GM12878 (cell line): ENCODE results near the gene FRMD8. TPM values are rescaled to one million over a fixed set of nuclear protein-coding genes. Genes with fewer than 3 reads are reported as not detected.

ENCODE experiments used
- ATAC-seq: fragments of 200-7000 bp; cut with Tn5 transposase; 3 replicates; pipeline ENCODE4 v1.9.1; 2020; ENCODE audit warnings: mild to moderate bottlenecking, moderate library complexity
- BruUV-seq: library from RNA; stranded (reverse); fragments of 400-500 nt; replicated peaks from 2 replicates; lab custom pipeline; 2021; lab: Mats Ljungman, UMichigan
- CTCF ChIA-PET: fragments of 300-600 bp; sonication (Branson Sonifier 250); formaldehyde crosslinking; extraction: SDS; loops from one replicate; lab custom pipeline; 2021; ENCODE audit warnings: inconsistent platforms; lab: Yijun Ruan, JAX
- POLR2A ChIA-PET: fragments of 350-600 bp; formaldehyde crosslinking; extraction: SDS; loops from one replicate; lab custom pipeline; 2021; ENCODE audit warnings: inconsistent platforms; lab: Charles Lee
- RAD21 ChIA-PET: fragments of 300-600 bp; sonication (Branson Sonifier 250); formaldehyde crosslinking; loops from one replicate; lab custom pipeline; 2023; ENCODE audit warnings: antibody characterized with exemption; ENCODE audit not compliant: unreplicated experiment; lab: Charles Lee
- SMC1A ChIA-PET: fragments of 300-600 bp; sonication (Branson Sonifier 250); formaldehyde crosslinking; loops from one replicate; lab custom pipeline; 2023; ENCODE audit not compliant: unreplicated experiment, uncharacterized antibody; lab: Charles Lee
- DNase-seq: peaks from one replicate; pipeline ENCODE4 v3.0.0-alpha.2; 2011; ENCODE audit warnings: low read depth, low spot score
- FAIRE-seq: peaks from 3 replicates; lab custom pipeline; 2011; peaks lifted over from hg19 to GRCh38; lab: Jason Lieb, UNC
- H2AFZ ChIP-seq: 2 replicates; pipeline ENCODE4 v1.6.0; 2011; ENCODE audit warnings: low read depth, low read length, control low read depth; ENCODE audit not compliant: control insufficient read depth
- H3K27ac ChIP-seq: 2 replicates; pipeline ENCODE4 v1.5.1; 2011; ENCODE audit warnings: control low read depth; ENCODE audit not compliant: control insufficient read depth, insufficient read depth
- H3K27me3 ChIP-seq, 2 experiments: replicated peaks in 1 of 2; 2 replicates each; pipeline versions ENCODE4 v1.6.0 to v1.6.1; 2011; ENCODE audit warnings: low read length in 1 of 2; ENCODE audit not compliant: control insufficient read depth in 2 of 2, insufficient read depth in 2 of 2
- H3K36me3 ChIP-seq, 2 experiments: 2 replicates each; pipeline ENCODE4 v1.5.1; 2011; ENCODE audit warnings: low read length in 1 of 2; ENCODE audit not compliant: control insufficient read depth in 2 of 2, insufficient read depth in 2 of 2
- H3K4me1 ChIP-seq: 2 replicates; pipeline ENCODE4 v1.6.1; 2011; ENCODE audit warnings: mild to moderate bottlenecking, low read length, moderate library complexity, mixed read lengths; ENCODE audit not compliant: control insufficient read depth, insufficient read depth
- H3K4me2 ChIP-seq: 2 replicates; pipeline ENCODE4 v1.6.0; 2011; ENCODE audit warnings: control low read depth; ENCODE audit not compliant: control insufficient read depth, insufficient read depth
- H3K4me3 ChIP-seq: fragments of 200-600 bp; sonication (generic); 2 replicates; pipeline ENCODE4 v1.5.1; 2016
- H3K79me2 ChIP-seq: 2 replicates; pipeline ENCODE4 v1.6.0; 2011; ENCODE audit warnings: low read length; ENCODE audit not compliant: control insufficient read depth, insufficient read depth
- H3K9ac ChIP-seq: 2 replicates; pipeline ENCODE4 v1.8.0; 2011; ENCODE audit warnings: low read length, control low read depth, mixed read lengths; ENCODE audit not compliant: control insufficient read depth, insufficient read depth
- H3K9me3 ChIP-seq: replicated peaks from 3 replicates; pipeline ENCODE4 v1.5.1; 2011; ENCODE audit warnings: mild to moderate bottlenecking, low read length; ENCODE audit not compliant: control insufficient read depth, insufficient read depth
- H4K20me1 ChIP-seq: 2 replicates; pipeline ENCODE4 v1.6.0; 2011; ENCODE audit not compliant: control insufficient read depth, insufficient read depth
- CHD2 ChIP-seq: IDR thresholded peaks from 2 replicates; pipeline ENCODE4 v1.6.1; 2011; ENCODE audit warnings: low read depth, low read length, improper control_type of control experiment, borderline replicate concordance
- EED ChIP-seq: sonication (generic); IDR thresholded peaks from 2 replicates; pipeline ENCODE4 v1.6.1; 2016; ENCODE audit warnings: antibody characterized with exemption, low read depth
- HSF1 ChIP-seq: fragments of 150-350 bp; IDR thresholded peaks from 2 replicates; pipeline ENCODE4 v1.6.1; 2014; ENCODE audit warnings: mild to moderate bottlenecking, low read depth, low read length
- IKZF1 ChIP-seq: fragments of 450-650 bp; conservative IDR thresholded peaks from 2 replicates; pipeline ENCODE4 v1.6.1; 2017; ENCODE audit warnings: antibody characterized with exemption, mild to moderate bottlenecking
- IKZF2 ChIP-seq, 2 experiments: fragments of 450-650 bp; IDR thresholded peaks; 2 replicates each; pipeline ENCODE4 v1.6.1; 2017; ENCODE audit warnings: mild to moderate bottlenecking in 2 of 2, moderate library complexity in 2 of 2
- WGBS: methylation state at CpG from one replicate; pipeline ENCODE4 v1.1.6; 2016; ENCODE audit warnings: low lambda C conversion rate; ENCODE audit not compliant: insufficient replicate concordance, insufficient coverage; ENCODE audit errors: missing lambda C conversion rate; 5-methylcytosine and 5-hydroxymethylcytosine counted together
- in situ Hi-C: fragments of 300-500 bp; cut with MboI; formaldehyde crosslinking; loops from 9 replicates; pipeline ENCODE4 v1.14.3; 2018; ENCODE audit warnings: mixed read lengths
- intact Hi-C: fragments of 100-400 bp; cut with micrococcal nuclease; formaldehyde crosslinking; loops from one replicate; pipeline ENCODE4 v1.14.2; 2022; ENCODE audit not compliant: unreplicated experiment
- polyA plus RNA-seq, 11 experiments: library from polyadenylated mRNA; depleted of rRNA in 4 of 11; unstranded in 6 of 11; stranded (reverse) in 5 of 11; fragments of >200 nt; fragmentation: Nextera tagmentation in 4 of 11; fragmentation: Illumina TruSeq in 1 of 11; extraction: Ambion mirVana in 4 of 11; extraction: Trizol in 1 of 11; gene quantifications; 1 replicate in 1 of 11; 2 replicates in 10 of 11; pipeline versions ENCODE4 v1.2.1 to v1.2.3, GENCODE V29; 2011 to 2016; ENCODE audit warnings: inconsistent platforms in 2 of 11, missing spikeins in 2 of 11, low read depth in 1 of 11
- total RNA-seq, 4 experiments: library from RNA; depleted of rRNA in 3 of 4; stranded (reverse); fragments of >200 nt in 3 of 4; fragmentation: Illumina TruSeq in 1 of 4; extraction: Trizol in 1 of 4; gene quantifications; 2 replicates each; pipeline versions ENCODE4 v1.2.1 to v1.2.3, GENCODE V29; 2013 to 2021

FRMD8 gene
- total and polyA plus RNA-seq, 10 of the 15 experiments (the other 5 are each of a cell fraction or from before 2014, with no cell fraction given): 8.3 to 69.4 (median 28.0) TPM

DNA sequence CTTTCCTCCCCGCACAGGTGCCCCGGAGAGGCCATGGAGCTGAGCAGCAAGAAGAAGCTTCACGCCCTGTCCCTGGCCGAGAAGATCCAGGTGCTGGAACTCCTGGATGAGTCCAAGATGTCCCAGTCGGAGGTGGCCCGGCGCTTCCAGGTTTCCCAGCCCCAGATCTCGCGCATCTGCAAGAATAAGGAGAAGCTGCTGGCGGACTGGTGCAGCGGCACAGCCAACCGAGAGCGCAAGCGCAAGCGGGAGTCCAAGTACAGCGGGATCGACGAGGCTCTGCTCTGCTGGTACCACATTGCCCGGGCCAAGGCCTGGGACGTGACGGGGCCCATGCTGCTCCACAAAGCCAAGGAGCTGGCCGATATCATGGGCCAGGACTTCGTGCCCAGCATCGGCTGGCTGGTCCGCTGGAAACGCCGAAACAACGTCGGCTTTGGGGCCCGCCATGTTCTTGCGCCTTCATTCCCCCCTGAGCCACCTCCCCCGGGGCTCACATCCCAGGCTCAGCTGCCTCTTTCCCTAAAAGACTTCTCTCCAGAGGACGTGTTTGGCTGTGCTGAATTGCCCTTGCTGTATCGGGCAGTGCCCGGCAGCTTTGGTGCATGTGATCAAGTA lies 30.6 kb upstream of the FRMD8 start:
- Histone ChIP-seq H3K9ac (no peak overlapping the region), H4K20me1 (no peaks in the 10 kb centered on the region), H3K4me2 (peak overlapping the region; percentile 97), H3K79me2 (no peaks in the 10 kb centered on the region), H3K9me3 (no peaks in the 10 kb centered on the region), H2AFZ (no peak overlapping the region)
- no TSS peak for BruUV-seq
- ChIA-PET SMC1A (interaction anchor here (0.8 kb wide), 2 partner anchors 155 to 216 kb away, joined by 3 read pairs; no protein-coding TSS in a partner anchor), CTCF (interaction anchor here (1.1 to 2.1 kb wide), 4 partner anchors 26 to 54 kb away, joined by 3 to 8 read pairs (median 3); partner anchors contain the start of gene SLC25A45), RAD21 (interaction anchor here (1.1 to 1.5 kb wide), 2 partner anchors 21 to 22 kb away, joined by 3 read pairs; partner anchors contain the start of gene DPF2)
- FAIRE-seq (no peak), ATAC-seq (no peak)
- TF ChIP-seq HSF1 (no peak), CHD2 (no peak), EED (0 out of 2 replicates have a peak, but pooled peaks have one; percentile 25), IKZF1 (peak; percentile 39; the same call in 1 of the 2 replicates), IKZF2 (IDR thresholded peaks at IDR 0.05) (0 out of 4 replicates have a peak, but pooled peaks of 1 of the 2 experiments have one; percentile 16)
- TF ChIP-seq, all 136 proteins: peak for 3
- Histone ChIP-seq H3K27ac (no peak overlapping the region), H3K27me3 (0 out of 4 replicates have a peak, but pooled peaks cover 0 to 3% of the 10 kb centered on the region in 2 experiments), H3K36me3 (peaks cover 9 to 13% of the 10 kb centered on the region in 2 experiments; a peak in 3 of 4 replicates), H3K4me3 (peak overlapping the region; percentile 89; the same call in 1 of the 2 replicates), H3K4me1 (peaks cover 4% of the 10 kb centered on the region)
- WGBS: 86% methylated on average over 35 of the region's 35 CpGs
- intact Hi-C loops (no loop called here), in situ Hi-C loops (no loop called here)
- no peak for DNase-seq
- POLR2A ChIA-PET: interaction anchor here (0.6 to 2.0 kb wide), 2 partner anchors 22 to 87 kb away, joined by 3 to 7 read pairs; partner anchors contain the start of gene DPF2
